ENCODE data around the gene OR1L8. TPM values are rescaled to one million over a fixed set of nuclear protein-coding genes. Genes with fewer than 3 reads are reported as not detected.

The OR1L8 gene
- total RNA-seq, 2 donors from 2014 or later: not detected

GRCh38 chr9:122580360-122580759, 2.8 kb downstream of the OR1L8 start:
- Histone ChIP-seq H3K9ac (ENCODE audit: low read depth in 2 of 2, low read length in 2 of 2) (no peak overlapping the region), H3K4me3 (no peak overlapping the region), H3K9me3 (no peaks in the 10 kb centered on the region), H3K36me3 (no peaks in the 10 kb centered on the region), H3K27me3 (no peaks in the 10 kb centered on the region), H3K4me1 (no peaks in the 10 kb centered on the region), H3K27ac (no peak overlapping the region)
- intact Hi-C loops (cut with DNase I): no loop called here
- no peak for TF ChIP-seq CTCF (IDR thresholded peaks at IDR 0.05)
- no peak for DNase-seq

DNA sequence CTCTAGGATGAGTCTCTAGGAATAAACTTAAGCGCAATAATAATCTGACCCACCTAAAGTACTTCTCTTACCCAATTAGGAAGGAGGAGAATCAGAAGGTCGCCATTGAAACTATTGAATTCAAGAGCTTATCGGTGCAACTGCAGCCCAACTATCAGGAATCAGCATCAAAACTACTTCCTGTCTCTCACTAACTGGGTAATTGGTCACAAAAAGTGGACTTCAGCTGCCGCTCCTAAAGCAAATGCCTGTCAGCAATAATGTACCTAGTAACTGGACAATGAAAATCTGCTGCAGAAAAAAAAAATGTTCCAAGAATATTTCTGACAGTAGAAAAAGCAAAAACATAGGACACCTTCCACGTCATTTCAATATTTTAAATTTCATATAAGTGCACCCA, 3.3 kb downstream of the OR1L8 start:
- no peaks in the 10 kb centered on the region for H3K4me1 ChIP-seq
- no peak for TF ChIP-seq CTCF (IDR thresholded peaks at IDR 0.05)
- intact Hi-C loops (cut with DNase I): no loop called here
- H3K27me3 ChIP-seq: no peaks in the 10 kb centered on the region
- no peak overlapping the region for H3K4me3 ChIP-seq
- no peak overlapping the region for H3K9ac ChIP-seq (ENCODE audit: low read depth in 2 of 2, low read length in 2 of 2)
- no peak for DNase-seq
- no peaks in the 10 kb centered on the region for H3K9me3 ChIP-seq
- H3K36me3 ChIP-seq: no peaks in the 10 kb centered on the region
- no peak overlapping the region for H3K27ac ChIP-seq

DNA sequence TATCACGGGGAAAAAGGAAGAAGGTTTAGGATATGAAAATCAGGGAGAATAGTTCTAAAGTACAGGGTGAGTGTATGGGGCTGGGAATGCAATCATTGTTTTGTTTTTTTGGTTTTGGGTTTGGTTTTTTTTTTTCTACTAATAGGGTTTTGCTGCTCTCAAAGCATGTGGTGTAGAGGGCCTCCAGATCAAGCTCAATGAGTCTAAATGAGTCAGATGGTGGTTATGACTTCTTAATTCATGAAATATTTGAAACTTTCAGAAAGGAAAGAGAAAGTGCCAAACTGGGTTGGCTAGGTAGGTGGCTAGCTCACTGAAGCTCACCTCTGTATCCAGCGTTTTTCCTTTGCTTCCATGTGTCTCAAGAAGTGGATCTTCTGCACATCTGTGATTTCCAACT, 10.7 kb downstream of the OR1L8 start:
- Histone ChIP-seq H3K36me3 (no peaks in the 10 kb centered on the region), H3K27me3 (no peaks in the 10 kb centered on the region), H3K27ac (no peak overlapping the region), H3K4me1 (no peaks in the 10 kb centered on the region), H3K9me3 (no peaks in the 10 kb centered on the region), H3K4me3 (no peak overlapping the region), H3K9ac (ENCODE audit: low read depth in 2 of 2, low read length in 2 of 2) (no peak overlapping the region)
- no peak for DNase-seq
- TF ChIP-seq CTCF (IDR thresholded peaks at IDR 0.05): no peak
- intact Hi-C loops (cut with DNase I): no loop called here

GRCh38 chr9:122567901-122568300, 15.3 kb downstream of the OR1L8 start:
- Histone ChIP-seq H3K36me3 (no peaks in the 10 kb centered on the region), H3K27ac (no peak overlapping the region), H3K4me1 (no peaks in the 10 kb centered on the region), H3K9ac (ENCODE audit: low read depth in 2 of 2, low read length in 2 of 2) (no peak overlapping the region), H3K9me3 (no peaks in the 10 kb centered on the region), H3K4me3 (no peak overlapping the region), H3K27me3 (no peaks in the 10 kb centered on the region)
- DNase-seq: no peak
- intact Hi-C loops (cut with DNase I): no loop called here
- TF ChIP-seq CTCF (IDR thresholded peaks at IDR 0.05): no peak

- intact Hi-C loops (cut with DNase I): no loop called here
- Histone ChIP-seq H3K4me1 (no peaks in the 10 kb centered on the region), H3K9me3 (no peaks in the 10 kb centered on the region), H3K9ac (ENCODE audit: low read depth in 2 of 2, low read length in 2 of 2) (no peak overlapping the region), H3K4me3 (no peak overlapping the region), H3K27me3 (no peaks in the 10 kb centered on the region), H3K27ac (no peak overlapping the region), H3K36me3 (no peaks in the 10 kb centered on the region)
- no peak for DNase-seq
- no peak for TF ChIP-seq CTCF (IDR thresholded peaks at IDR 0.05)
These were observed 20.9 kb downstream of the OR1L8 start for GRCh38 chr9:122562134-122562760.

Measured in colonic mucosa (tissue), 4 donors.